GM10248 (cell line): ENCODE measurements around the gene NASP.

Source experiments
- CTCF ChIA-PET: fragments of 300-600 bp; sonication (Branson Sonifier 250); formaldehyde crosslinking; extraction: SDS; loops from one replicate; lab custom pipeline; 2021; ENCODE audit warnings: antibody characterized with exemption; lab: Yijun Ruan, JAX
- POLR2A ChIA-PET: fragments of 350-650 bp; sonication (Branson Sonifier 250); formaldehyde crosslinking; extraction: SDS; loops from one replicate; lab custom pipeline; 2020; ENCODE audit warnings: antibody characterized with exemption; lab: Yijun Ruan, JAX
- DNase-seq: peaks from one replicate; pipeline ENCODE4 v3.0.0; 2012; ENCODE audit errors: extremely low spot score
- CTCF ChIP-seq: IDR thresholded peaks from 2 replicates; pipeline ENCODE4 v1.5.1; 2012; ENCODE audit warnings: mild to moderate bottlenecking, low read depth; ENCODE audit errors: extremely low read depth, missing control alignments, control extremely low read depth

The NASP gene

GRCh38 chr1:45643978-45644377 lies 60.1 kb downstream of the NASP start:
- CTCF ChIA-PET = interaction anchor here (1.0 to 1.6 kb wide), 3 partner anchors 9 to 537 kb away, joined by 3 read pairs; no protein-coding TSS in a partner anchor
- POLR2A ChIA-PET = interaction anchor here (0.6 kb wide), 1 partner anchor 31 kb away, joined by 3 read pairs; no protein-coding TSS in a partner anchor
- no peak for DNase-seq
- TF ChIP-seq CTCF = no peak

GRCh38 chr1:45644661-45645060 lies 60.8 kb downstream of the NASP start:
- CTCF ChIA-PET = interaction anchor here (1.0 to 1.6 kb wide), 3 partner anchors 10 to 536 kb away, joined by 3 read pairs; no protein-coding TSS in a partner anchor
- no peak for DNase-seq
- POLR2A ChIA-PET = no interaction called here
- no peak for TF ChIP-seq CTCF

- no peak for DNase-seq
- ChIA-PET CTCF (interaction anchor here (0.9 to 1.9 kb wide), 3 partner anchors 9 to 13 kb away, joined by 3 to 8 read pairs (median 4); no protein-coding TSS in a partner anchor), POLR2A (no interaction called here)
- no peak for TF ChIP-seq CTCF
Observed at GRCh38 chr1:45647248-45648021, 63.6 kb downstream of the NASP start.

GRCh38 chr1:45654540-45655280 lies 70.9 kb downstream of the NASP start:
- no peak for TF ChIP-seq CTCF
- ChIA-PET POLR2A (no interaction called here), CTCF (interaction anchor here (1.2 to 2.8 kb wide), 4 partner anchors 9 to 31 kb away, joined by 3 to 15 read pairs (median 6); partner anchors contain the start of gene GPBP1L1)
- DNase-seq = no peak

GRCh38 chr1:45656573-45657226 lies 72.9 kb downstream of the NASP start:
- POLR2A ChIA-PET = interaction anchor here (0.6 kb wide), 1 partner anchor 12 kb away, joined by 3 read pairs; no protein-coding TSS in a partner anchor
- CTCF ChIA-PET = interaction anchor here (0.7 to 2.8 kb wide), 5 partner anchors 9 to 17 kb away, joined by 3 to 15 read pairs (median 3); no protein-coding TSS in a partner anchor

More at GRCh38 chr1:45656573-45657226, 72.9 kb downstream of the NASP start:
- TF ChIP-seq CTCF = no peak
- DNase-seq = no peak
